Activated CD8-positive, alpha-beta memory T cell treated with anti-CD3 and anti-CD28 coated beads for 48 hours (primary cell): ENCODE data around the gene DPP10.

Source experiments
- DNase-seq, 3 experiments: peaks; one replicate each; pipeline ENCODE4 v3.0.0-alpha.2; 2020; ENCODE audit warnings: low read depth in 2 of 3, low spot score in 2 of 3

The DPP10 gene

GRCh38 chr2:115541814-115542213 lies 1099.4 kb downstream of the DPP10 start:
- DNase-seq, result no peak

DNA sequence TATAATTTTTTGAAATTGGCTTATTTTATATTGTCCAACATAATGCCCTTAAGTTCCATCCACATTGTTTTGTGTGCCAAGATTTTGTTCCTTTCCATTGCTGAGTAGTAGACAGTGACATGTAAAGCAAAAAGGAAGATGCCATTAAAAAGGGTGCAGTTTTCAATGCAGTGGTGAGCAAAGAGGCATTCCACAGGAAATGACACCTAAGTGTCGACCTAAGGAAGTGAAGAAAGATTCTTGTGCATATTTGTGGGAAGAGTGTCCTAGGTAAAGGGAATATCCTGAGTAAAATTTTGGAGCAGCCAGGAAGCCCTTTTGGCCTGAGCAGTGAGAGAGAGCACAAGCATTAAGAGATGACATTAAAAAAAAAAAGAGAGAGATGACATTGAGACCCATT lies 1099.9 kb downstream of the DPP10 start:
- no peak for DNase-seq

DNA sequence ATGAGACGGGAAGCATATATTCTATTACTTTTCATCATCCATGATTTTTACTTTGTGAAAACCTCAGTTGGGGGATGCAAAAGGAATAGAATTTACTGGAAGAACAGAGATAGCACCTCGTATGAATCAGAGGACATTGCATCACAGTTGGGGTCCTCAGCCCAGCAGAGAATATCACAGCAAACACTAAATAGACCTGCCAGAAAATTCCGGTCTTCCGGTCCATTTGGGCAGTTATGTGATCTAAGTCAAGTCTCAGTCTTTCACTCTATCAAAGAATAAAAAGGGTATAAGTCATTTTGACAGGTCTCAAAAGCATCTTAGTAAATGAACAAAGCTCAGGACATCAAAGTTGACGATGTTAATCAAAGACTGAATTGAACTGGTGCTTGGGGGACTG lies 1100.6 kb downstream of the DPP10 start:
- no peak for DNase-seq

- no peak for DNase-seq
Measured at GRCh38 chr2:115543461-115543860, 1101.0 kb downstream of the DPP10 start.

- DNase-seq, result no peak
Measured at GRCh38 chr2:115549611-115550130, 1107.2 kb downstream of the DPP10 start.

DNA sequence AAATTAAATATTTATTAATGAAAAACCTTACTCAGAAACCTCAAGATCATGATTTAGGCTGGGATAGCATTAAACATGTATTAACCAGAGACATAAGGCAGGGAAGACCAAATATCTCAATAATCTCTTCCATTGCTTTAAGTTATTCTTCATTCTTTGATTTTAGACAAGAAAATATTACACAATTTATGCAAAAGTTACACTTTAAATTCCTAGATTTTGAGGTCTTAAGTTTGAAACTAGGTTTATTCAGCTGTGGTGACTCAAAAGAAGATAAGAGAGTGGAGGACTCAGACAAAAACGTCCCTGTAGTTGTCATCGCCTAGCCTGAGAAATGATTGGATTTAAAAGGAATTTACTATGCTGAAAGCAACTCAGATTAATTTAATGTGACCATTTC lies 1110.3 kb downstream of the DPP10 start:
- DNase-seq, result no peak

GRCh38 chr2:115554153-115554552 lies 1111.7 kb downstream of the DPP10 start:
- DNase-seq, result no peak

DNA sequence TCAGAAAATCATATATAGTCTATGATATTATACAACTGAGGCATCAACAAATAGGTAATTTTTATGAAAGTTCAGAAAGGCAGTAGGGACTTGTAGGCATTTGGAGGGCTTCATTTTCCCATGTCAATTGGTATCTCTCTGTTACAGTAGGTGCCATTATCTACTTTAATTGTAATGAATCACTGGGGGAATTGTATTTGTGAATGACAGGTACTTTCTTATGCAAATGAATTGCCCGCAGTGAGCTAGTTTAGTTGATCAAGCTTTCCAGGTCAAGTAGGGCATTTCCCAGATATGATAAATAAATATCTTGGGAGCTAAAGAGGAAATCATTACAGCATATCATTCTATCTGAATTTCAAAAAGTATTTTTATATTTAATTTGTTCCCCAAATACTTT lies 1116.3 kb downstream of the DPP10 start:
- DNase-seq, result no peak

DNA sequence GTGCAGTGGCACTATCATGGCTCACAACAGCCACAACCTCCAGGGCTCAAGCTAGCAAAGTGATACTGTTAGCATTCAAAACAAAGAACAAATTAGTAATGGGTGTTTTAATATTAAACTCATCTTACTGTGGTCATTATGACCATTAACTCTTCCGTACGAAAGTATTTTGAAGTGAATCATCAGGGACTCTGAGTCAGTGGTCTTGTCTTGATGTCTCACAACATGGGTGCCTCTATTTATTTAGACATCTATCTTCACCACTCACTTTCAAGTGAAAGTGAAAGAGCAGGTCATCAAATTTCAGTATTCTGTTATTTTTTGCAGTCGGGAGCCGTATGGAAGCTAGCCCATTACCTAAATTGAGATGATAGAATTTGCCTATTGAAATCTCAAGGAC lies 1118.2 kb downstream of the DPP10 start:
- DNase-seq, result no peak

GRCh38 chr2:115568643-115569042 lies 1126.2 kb downstream of the DPP10 start:
- no peak for DNase-seq

- DNase-seq, result no peak
Measured at GRCh38 chr2:115569547-115569946, 1127.1 kb downstream of the DPP10 start.

GRCh38 chr2:115572746-115573145 lies 1130.3 kb downstream of the DPP10 start:
- DNase-seq, result no peak

DNA sequence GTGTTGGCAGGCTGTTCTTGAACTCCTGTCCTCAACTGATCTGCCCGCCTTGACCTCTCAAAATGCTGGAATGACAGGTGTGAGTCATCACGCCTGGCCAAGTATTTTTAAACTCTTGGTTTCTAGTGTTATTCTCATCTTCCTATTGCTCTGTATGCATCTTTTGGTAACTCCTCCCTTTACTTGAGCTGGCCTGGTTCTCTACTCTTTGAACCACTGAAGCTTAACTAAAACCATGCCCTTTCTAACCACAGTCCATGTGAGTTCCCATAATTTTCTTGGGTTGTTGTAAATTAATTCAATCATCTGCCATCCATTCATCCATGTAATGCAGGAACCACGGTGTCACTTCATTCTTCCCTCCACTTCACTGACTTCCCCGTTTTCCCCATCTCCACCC lies 1131.3 kb downstream of the DPP10 start:
- DNase-seq, result no peak

- DNase-seq, result no peak
Measured at GRCh38 chr2:115574667-115575066, 1132.2 kb downstream of the DPP10 start.

DNA sequence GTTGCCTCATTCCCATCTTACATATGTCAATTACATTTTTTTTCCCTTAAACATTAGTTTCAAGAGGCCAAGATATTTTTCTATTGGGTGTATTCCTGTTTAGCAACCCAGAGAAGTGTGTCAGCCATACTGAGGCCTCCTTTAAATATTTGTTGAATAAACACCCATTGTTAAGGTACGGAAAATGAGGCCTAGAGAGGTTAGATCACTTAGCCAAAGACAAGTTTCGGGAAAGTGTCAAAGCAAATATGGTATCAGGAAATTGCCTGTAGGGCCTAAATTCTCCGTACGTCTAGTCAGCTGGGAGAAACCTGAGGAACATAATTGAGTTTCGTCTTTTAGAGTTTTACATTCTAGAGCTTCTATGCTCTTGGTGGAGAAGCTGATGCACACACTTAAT lies 1138.3 kb downstream of the DPP10 start:
- no peak for DNase-seq

DNA sequence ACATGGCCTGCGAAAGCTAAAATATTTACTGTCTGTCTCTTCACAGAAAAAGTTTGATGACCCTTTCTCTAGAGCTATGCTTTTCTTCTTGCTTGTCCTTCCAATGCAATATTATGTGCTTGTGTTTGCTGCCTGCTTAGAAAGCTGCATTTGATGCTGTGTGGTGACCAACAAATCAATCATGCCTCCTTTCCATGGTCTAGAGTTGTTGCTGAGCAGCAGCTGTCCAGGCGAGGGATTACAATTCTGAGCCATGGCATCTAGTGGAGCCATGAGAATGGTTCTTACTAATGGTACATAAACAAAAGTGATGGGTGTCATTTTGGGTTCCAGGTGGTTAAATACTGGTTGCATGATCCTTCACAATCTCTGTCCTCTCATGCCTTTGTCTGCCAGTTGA lies 1142.1 kb downstream of the DPP10 start:
- DNase-seq, result no peak

DNA sequence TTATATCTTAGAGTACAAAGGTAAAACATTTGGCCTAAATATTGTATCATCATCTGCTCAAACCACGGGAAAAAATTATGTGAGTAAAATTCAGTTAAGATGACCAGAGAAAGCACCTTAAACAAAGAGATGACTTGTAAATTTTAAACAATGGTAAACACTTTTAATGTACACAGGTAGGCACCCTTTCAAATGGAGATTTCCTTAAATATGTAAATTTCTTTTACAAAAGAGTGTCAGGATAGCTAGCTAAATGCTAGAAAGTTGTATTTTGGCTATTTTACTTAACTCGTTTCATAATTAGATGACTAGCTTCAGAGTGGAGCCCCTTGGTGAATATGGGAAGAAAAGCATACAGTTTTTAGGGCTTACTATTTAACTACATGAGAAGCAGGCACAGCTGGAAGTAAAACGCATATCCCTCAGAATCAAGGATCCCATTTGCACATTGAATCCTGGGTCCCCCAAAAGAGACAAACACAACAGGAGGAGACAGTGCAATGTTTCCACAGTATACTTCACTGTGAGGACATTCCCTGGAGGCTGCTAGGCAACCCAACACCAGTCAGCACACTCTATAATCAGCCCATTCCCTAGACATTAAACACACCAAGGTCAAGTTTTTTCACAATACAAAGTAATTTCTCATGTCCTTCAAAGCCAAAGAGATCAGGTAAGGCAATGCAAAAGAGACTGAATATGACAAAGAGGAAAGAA lies 1154.4 kb downstream of the DPP10 start:
- no peak for DNase-seq

- no peak for DNase-seq
Measured at GRCh38 chr2:115603285-115603684, 1160.8 kb downstream of the DPP10 start.

DNA sequence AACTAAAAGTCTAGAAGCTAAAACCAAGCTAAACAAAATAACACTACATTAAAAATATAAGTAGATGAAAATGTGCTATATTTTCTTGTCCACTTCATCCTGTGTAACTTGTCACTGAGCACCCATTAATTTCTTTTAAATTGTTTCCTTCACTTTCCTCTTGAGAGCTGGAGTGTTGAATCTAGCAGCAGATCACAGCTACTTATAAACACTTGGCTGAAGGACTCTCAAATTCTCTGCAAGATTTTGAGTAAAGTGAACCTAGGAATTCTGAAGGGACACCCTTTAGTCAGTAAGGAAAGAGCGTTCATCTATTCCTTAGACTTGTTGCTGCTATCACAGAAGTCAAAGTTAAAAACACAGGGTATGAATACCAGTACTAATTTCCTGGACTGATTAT lies 1163.9 kb downstream of the DPP10 start:
- DNase-seq, result no peak

DNA sequence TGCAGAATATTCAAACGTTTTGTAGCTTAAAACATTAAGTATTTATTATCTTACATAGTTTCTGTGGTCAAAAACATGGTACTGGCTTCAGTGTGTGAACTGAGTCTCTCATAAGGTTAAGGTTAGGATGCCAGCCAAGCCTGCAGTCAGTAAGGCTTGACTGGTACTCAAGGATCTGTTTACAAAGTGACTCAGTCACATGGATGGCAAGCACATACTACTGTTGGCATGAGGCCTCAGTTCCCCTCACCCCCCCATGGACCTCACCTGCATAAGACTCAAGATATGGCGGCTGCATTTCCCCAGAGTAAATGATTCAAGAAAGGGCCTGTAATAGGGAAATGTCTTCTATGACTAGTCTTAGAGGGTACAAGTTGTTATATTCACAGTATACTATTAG lies 1167.5 kb downstream of the DPP10 start:
- DNase-seq, result no peak

- DNase-seq, result no peak
Measured at GRCh38 chr2:115610888-115611287, 1168.4 kb downstream of the DPP10 start.

DNA sequence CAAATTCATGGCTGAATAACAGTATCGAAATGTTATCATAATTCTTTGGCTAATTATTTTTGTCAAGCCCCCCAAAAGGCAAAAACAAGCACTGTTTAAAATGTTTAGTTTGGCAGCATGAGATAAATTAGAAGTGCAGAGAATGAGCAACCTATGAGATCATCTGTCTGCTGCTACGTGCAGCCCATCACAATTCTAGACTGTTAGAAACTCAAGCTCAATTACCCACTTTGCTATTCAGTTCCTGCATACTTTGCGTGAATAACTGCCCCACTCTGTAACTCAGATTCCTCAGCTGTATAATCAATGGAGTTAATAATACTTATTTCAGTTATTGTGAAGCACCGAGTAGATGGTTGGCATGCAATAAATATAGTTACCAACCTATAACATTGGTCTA lies 1181.9 kb downstream of the DPP10 start:
- no peak for DNase-seq

DNA sequence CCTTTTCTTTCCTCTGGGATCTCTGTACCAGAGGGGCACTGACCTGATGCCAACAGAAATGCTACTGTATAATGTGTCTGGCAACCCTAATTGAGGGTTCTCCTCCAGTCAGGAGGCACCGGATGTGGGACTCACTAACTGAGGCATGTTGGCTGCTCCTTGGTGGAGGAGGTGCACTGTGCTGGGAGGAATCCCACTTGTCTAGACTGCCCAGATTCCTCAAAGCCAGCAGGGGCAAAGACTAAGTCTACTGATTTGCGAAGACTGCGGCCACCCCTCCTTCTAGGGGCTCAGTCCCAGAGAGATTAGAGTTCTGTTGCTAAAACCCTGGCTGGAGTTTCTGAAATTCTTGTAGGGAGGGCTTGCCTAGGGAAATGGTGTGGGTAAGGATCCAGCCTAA lies 1192.1 kb downstream of the DPP10 start:
- no peak for DNase-seq
